Activated T-cell treated with anti-CD3 and anti-CD28 coated beads, Interleukin-2, amount 50 U/mL, for 72 hours (primary cell): ENCODE data around the gene CALCOCO2. TPM values are rescaled to one million over a fixed set of nuclear protein-coding genes. Genes with fewer than 3 reads are reported as not detected.

Experiments
- ATAC-seq, 2 donors: fragments of 150-1000 bp; cut with Tn5 transposase; replicated peaks in 1 of 2; 2 replicates each; pipeline ENCODE4 v1.10.0; 2021; ENCODE audit warnings: moderate library complexity in 2 of 2, mild to moderate bottlenecking in 1 of 2
- DNase-seq, 2 donors: peaks; one replicate each; pipeline ENCODE4 v3.0.0; 2021 to 2022; ENCODE audit warnings: mixed read lengths in 1 of 2
- H3K27ac Mint-ChIP-seq: one replicate; pipeline ENCODE4 v1.8.0; 2022; ENCODE audit warnings: mild to moderate bottlenecking, moderate library complexity, mixed read lengths
- H3K27me3 Mint-ChIP-seq: one replicate; pipeline ENCODE4 v1.8.0; 2022; ENCODE audit warnings: low read depth, mixed read lengths
- H3K36me3 Mint-ChIP-seq, 2 donors: one replicate each; pipeline ENCODE4 v1.8.0; 2022; ENCODE audit warnings: mixed read lengths in 2 of 2, mild to moderate bottlenecking in 1 of 2; ENCODE audit not compliant: insufficient read depth in 2 of 2
- H3K4me1 Mint-ChIP-seq: one replicate; pipeline ENCODE4 v1.8.0; 2022; ENCODE audit warnings: low read depth, mixed read lengths
- H3K4me3 Mint-ChIP-seq, 2 donors: one replicate each; pipeline ENCODE4 v1.8.0; 2022; ENCODE audit warnings: mild to moderate bottlenecking in 2 of 2, mixed read lengths in 2 of 2, moderate library complexity in 2 of 2
- H3K9me3 Mint-ChIP-seq, 2 donors: one replicate each; pipeline ENCODE4 v1.8.0; 2022; ENCODE audit warnings: mixed read lengths in 2 of 2
- total RNA-seq, 2 donors: library from RNA; stranded (reverse); gene quantifications; one replicate each; pipeline ENCODE4 v1.2.3, GENCODE V29; 2022

Gene CALCOCO2
- total RNA-seq, 2 donors from 2014 or later: 97.0 to 132 TPM

DNA sequence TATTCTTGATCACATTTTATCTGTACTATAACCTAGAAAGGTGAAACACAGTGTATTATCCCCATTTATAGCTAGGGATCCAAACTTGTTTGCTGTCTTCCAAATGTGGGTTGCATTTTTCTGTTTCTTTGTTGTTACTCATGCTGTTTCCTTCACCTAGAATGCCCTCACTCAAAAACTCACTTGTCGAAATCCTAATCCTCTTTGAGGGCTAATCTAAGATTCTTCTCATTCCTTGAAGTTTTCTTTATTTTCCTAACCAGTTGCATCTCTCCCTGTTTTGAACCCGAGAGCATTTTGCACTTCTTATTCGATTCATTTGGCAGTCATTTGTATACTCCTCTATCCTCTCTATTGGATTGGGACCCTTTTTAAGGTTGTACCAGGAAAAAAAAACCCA is 9.6 kb downstream of the CALCOCO2 start:
- Mint-ChIP-seq H3K27ac (no peak overlapping the region), H3K4me3 (peak overlapping the region; percentile 3 to 70), H3K4me1 (peaks cover 77% of the 10 kb centered on the region), H3K9me3 (no peaks in the 10 kb centered on the region), H3K36me3 (peaks cover 3 to 11% of the 10 kb centered on the region in 2 donors), H3K27me3 (peaks cover 7% of the 10 kb centered on the region)
- ATAC-seq: no peak
- no peak for DNase-seq

DNA sequence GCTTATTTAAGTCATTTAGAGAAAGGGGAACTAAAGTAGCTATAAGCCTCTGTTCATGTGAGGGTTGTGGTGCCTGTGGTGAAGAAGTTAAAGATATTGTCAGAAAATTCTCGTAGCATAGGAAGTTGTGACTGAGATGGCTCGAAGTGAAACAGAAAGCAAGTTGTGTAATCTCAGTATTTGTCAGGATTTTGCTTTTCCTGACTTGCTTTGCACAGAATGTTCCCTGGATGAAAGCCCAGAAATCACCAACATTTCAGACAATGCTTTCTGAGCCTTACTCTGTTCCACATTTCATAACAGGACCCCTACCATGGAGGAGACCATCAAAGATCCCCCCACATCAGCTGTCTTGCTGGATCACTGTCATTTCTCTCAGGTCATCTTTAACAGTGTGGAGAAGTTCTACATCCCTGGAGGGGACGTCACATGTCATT is 10.6 kb downstream of the CALCOCO2 start:
- Mint-ChIP-seq H3K27me3 (peaks cover 7% of the 10 kb centered on the region), H3K4me1 (peaks cover 67% of the 10 kb centered on the region), H3K9me3 (no peaks in the 10 kb centered on the region), H3K36me3 (peaks cover 3 to 11% of the 10 kb centered on the region in 2 donors), H3K27ac (no peak overlapping the region), H3K4me3 (peak overlapping the region; percentile 35 to 70)
- ATAC-seq (peak; percentile 97 to 98), DNase-seq (peak; percentile 42 to 55)

DNA sequence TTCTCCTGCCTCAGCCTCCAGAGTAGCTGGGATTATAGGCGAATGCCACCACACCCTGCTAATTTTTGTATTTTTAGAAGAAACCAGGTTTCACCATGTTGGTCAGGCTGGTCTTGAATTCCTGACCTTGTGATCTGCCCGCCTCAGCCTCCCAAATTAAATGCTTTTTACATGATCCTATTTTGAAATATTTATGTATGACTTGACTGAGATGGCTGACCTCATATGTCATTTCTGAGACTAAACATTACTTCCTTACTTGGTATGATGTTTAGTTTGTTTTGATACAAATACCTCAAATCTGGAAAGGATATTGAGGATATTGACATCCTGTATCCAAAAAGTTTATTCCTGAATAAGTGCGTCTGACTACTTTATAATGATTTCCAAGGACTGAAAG is 11.9 kb downstream of the CALCOCO2 start:
- no peak for DNase-seq
- Mint-ChIP-seq H3K4me3 (no peak overlapping the region), H3K9me3 (no peaks in the 10 kb centered on the region), H3K27me3 (peaks cover 7% of the 10 kb centered on the region), H3K27ac (no peak overlapping the region), H3K36me3 (peaks cover 3 to 13% of the 10 kb centered on the region in 2 donors), H3K4me1 (peaks cover 54% of the 10 kb centered on the region)
- no peak for ATAC-seq

- Mint-ChIP-seq H3K27me3 (peaks cover 7% of the 10 kb centered on the region), H3K4me1 (peaks cover 48% of the 10 kb centered on the region), H3K36me3 (peaks cover 3 to 17% of the 10 kb centered on the region in 2 donors), H3K4me3 (no peak overlapping the region), H3K9me3 (no peaks in the 10 kb centered on the region), H3K27ac (no peak overlapping the region)
- no peak for DNase-seq
- ATAC-seq: no peak
These were observed 12.5 kb downstream of the CALCOCO2 start for GRCh38 chr17:48843187-48843900.

DNA sequence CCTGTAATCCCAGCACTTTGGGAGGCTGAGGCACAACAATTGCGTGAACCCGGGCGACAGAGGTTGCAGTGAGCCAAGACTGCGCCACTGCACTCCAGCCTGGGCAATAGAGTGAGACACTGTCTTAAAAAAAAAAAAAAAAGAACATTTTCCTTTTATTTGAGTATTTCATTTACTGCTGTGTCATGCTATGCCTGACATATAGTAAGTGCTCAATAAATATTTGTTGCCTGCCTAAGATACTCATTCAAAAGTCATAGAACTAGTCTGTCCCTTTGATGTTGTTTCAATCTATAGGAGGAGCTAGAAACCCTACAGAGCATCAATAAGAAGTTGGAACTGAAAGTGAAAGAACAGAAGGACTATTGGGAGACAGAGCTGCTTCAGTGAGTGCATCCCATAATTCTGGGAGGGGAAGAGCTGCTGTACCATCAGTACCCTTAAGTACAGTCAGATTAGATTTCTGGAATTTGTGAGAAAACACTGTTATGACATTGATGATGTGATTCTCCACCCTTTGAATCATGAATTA is 20.0 kb downstream of the CALCOCO2 start:
- Mint-ChIP-seq H3K4me1 (peaks cover 8% of the 10 kb centered on the region), H3K4me3 (no peak overlapping the region), H3K36me3 (peaks cover 8 to 23% of the 10 kb centered on the region in 2 donors), H3K27me3 (no peaks in the 10 kb centered on the region), H3K27ac (no peak overlapping the region), H3K9me3 (no peaks in the 10 kb centered on the region)
- no peak for ATAC-seq
- no peak for DNase-seq

DNA sequence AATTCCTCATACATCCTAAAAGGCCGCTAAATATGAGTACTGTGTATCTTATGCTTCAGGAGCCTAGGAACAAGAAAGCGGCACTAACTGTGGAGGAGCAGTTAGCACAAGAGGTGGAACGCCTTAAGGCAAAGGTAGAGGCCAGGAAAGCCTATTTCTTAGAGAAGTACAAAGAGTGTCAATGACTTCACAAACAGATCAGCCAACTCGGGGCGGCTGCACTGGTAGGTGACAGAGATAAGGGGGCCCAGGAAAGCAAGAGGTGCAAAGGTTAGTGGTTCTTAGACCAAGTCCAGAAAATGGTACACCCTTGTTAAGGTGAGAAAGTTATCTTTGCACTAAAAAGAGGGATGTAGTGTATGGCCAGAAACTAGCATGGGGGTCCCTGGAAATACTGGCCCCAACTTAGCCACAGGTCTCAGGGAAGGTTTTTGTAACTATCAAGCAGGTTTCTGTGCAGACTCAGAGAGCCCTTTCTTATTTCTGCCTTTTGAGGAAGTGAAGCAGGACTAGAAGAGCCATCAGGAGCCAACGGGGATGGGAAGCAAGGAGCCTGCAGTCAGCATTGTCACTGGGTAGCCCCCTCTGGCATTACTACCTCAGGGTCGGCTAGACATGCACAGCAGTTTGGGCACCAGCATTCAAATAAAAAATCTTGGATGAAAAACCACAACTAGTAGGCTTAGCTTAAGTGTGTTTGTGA is 24.1 kb downstream of the CALCOCO2 start:
- H3K4me3 Mint-ChIP-seq: no peak overlapping the region
- peaks cover 5 to 14% of the 10 kb centered on the region in 2 donors for H3K36me3 Mint-ChIP-seq
- H3K27ac Mint-ChIP-seq: no peak overlapping the region

GRCh38 chr17:48856122-48856821 is 25.4 kb downstream of the CALCOCO2 start:
- ATAC-seq (peak; percentile 32 to 48), DNase-seq (no peak)
- peak overlapping the region; percentile 1 for H3K27ac Mint-ChIP-seq

More for the DNA sequence above, 24.1 kb downstream of the CALCOCO2 start:
- H3K9me3 Mint-ChIP-seq: no peaks in the 10 kb centered on the region
- no peak for ATAC-seq
- DNase-seq: no peak
- H3K27me3 Mint-ChIP-seq: no peaks in the 10 kb centered on the region
- H3K4me1 Mint-ChIP-seq: peaks cover 12% of the 10 kb centered on the region

DNA sequence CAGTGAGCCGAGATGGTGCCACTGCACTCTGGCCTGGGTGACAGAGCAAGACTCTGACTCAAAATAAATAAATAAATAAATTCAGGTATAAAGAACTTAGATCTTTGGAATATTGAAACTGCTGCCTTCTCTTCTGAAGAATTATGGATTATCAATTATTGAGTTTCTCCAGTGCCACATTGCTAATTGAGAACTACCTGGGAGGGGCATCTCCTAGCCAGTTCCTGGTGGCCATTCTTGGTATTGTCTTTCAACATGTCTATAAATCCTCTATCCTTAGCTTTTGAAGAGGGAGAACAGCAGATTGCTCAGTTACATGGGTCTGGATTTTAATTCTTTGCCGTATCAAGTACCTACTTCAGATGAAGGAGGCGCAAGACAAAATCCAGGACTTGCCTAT is 29.2 kb downstream of the CALCOCO2 start:
- ATAC-seq (no peak), DNase-seq (no peak)
- Mint-ChIP-seq H3K27me3 (no peaks in the 10 kb centered on the region), H3K4me1 (peaks cover 7% of the 10 kb centered on the region), H3K4me3 (no peak overlapping the region), H3K36me3 (peaks cover 5 to 11% of the 10 kb centered on the region in 2 donors), H3K27ac (no peak overlapping the region), H3K9me3 (no peaks in the 10 kb centered on the region)

More at GRCh38 chr17:48856122-48856821, 25.4 kb downstream of the CALCOCO2 start:
- Mint-ChIP-seq H3K9me3 (no peaks in the 10 kb centered on the region), H3K27me3 (no peaks in the 10 kb centered on the region), H3K4me1 (peaks cover 12% of the 10 kb centered on the region), H3K4me3 (no peak overlapping the region), H3K36me3 (peaks cover 5 to 17% of the 10 kb centered on the region in 2 donors)

GRCh38 chr17:48860456-48860855 is 29.6 kb downstream of the CALCOCO2 start:
- H3K4me3 Mint-ChIP-seq: no peak overlapping the region
- H3K4me1 Mint-ChIP-seq: peaks cover 7% of the 10 kb centered on the region
- peaks cover 5 to 11% of the 10 kb centered on the region in 2 donors for H3K36me3 Mint-ChIP-seq
- no peak for DNase-seq
- no peaks in the 10 kb centered on the region for H3K9me3 Mint-ChIP-seq
- no peaks in the 10 kb centered on the region for H3K27me3 Mint-ChIP-seq
- no peak for ATAC-seq
- no peak overlapping the region for H3K27ac Mint-ChIP-seq

- no peak for DNase-seq
- no peaks in the 10 kb centered on the region for H3K9me3 Mint-ChIP-seq
- no peak overlapping the region for H3K27ac Mint-ChIP-seq
- no peaks in the 10 kb centered on the region for H3K36me3 Mint-ChIP-seq
- no peak for ATAC-seq
- no peaks in the 10 kb centered on the region for H3K4me1 Mint-ChIP-seq
- H3K27me3 Mint-ChIP-seq: no peaks in the 10 kb centered on the region
- H3K4me3 Mint-ChIP-seq: no peak overlapping the region
These were observed 38.2 kb downstream of the CALCOCO2 start for GRCh38 chr17:48868916-48869500.

DNA sequence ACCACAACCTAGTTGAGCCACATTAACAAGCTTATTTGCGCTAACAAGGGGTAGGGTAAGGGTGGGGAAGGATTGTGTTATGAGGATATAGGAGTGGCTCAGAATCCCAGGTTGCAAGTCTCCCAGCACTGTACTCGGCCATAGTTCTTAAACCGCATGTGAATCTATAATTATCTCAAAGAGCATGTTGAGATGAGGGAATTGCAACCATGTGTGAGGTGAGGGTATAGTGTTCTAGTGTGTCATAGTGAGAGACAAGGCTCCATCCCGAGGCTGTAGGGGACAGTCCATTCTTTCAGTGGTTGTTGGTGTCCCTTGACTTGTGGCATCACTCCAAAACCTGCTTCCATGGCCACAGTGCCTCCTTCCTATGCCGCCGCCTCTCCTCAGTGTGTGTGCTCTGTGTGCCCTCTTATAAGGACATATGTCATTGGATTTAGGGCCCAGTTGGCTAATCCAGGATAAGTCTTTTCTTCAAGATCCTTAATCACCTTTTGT is 39.0 kb downstream of the CALCOCO2 start:
- Mint-ChIP-seq H3K4me3 (no peak overlapping the region), H3K27me3 (no peaks in the 10 kb centered on the region), H3K9me3 (no peaks in the 10 kb centered on the region), H3K27ac (no peak overlapping the region), H3K36me3 (no peaks in the 10 kb centered on the region), H3K4me1 (no peaks in the 10 kb centered on the region)
- DNase-seq: no peak
- ATAC-seq: no peak

DNA sequence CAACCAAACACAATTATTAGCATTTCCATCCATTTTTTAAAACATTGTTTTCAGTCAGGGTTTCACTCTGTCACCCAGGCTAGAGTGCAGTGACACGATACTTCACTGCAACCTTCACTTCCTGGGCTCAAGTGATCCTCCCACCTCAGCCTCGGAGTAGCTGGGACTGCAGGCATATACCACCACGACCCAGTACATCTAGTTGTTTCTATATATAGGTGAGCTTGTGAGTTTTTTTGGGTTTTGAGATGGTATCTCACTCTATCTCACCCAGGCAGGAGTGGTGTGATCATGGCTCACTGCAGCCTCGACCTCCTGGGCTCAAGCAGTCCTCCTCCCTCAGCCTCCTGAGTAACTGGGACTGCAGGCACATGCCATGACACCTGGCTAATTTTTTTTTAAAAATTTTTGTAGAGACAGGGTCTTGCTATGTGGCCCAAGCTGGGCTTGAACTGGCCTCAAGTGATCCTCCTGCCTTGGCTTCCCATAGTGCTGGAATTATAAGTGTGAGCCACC is 40.3 kb downstream of the CALCOCO2 start:
- Mint-ChIP-seq H3K27me3 (no peaks in the 10 kb centered on the region), H3K9me3 (no peaks in the 10 kb centered on the region), H3K4me1 (no peaks in the 10 kb centered on the region), H3K36me3 (no peaks in the 10 kb centered on the region), H3K4me3 (no peak overlapping the region), H3K27ac (no peak overlapping the region)
- DNase-seq: no peak
- ATAC-seq: no peak
